ENCODE data around the gene SOBP. TPM values are rescaled to one million over a fixed set of nuclear protein-coding genes. Genes with fewer than 3 reads are reported as not detected.
A peak's percentile ranks its signal among the peaks of the same experiment; 100 is the strongest.
"Not testable (repeated sequence)": the region's sequence is repeated elsewhere in the genome, so short reads cannot be mapped to it uniquely, and the experiment has no call there.

SOBP gene
- total RNA-seq, 3 donors from 2014 or later, result 5.6 to 8.2 (median 7.0) TPM

- TF ChIP-seq CTCF (IDR thresholded peaks at IDR 0.05) (no peak), POLR2AphosphoS5 (IDR thresholded peaks at IDR 0.05) (peak in 2 of 3 donors; percentile 67 to 74), POLR2A (IDR thresholded peaks at IDR 0.05) (peak; percentile 32)
- Histone ChIP-seq H3K9me3 (no peaks in the 10 kb centered on the region), H3K27ac (peak within 1 kb of the TSS; percentile 82 to 95), H3K27me3 (no peaks in the 10 kb centered on the region), H3K36me3 (no peaks in the 10 kb centered on the region), H3K4me1 (peaks cover 0 to 3% of the 10 kb centered on the region in 2 donors), H3K4me3 (peak within 1 kb of the TSS; percentile 78 to 83 (median 80))
- peak; percentile 94 to 97 for DNase-seq (ENCODE audit: low spot score in 2 of 2)
- intact Hi-C loops (cut with DNase I; ENCODE audit: low total_unique reads), result no loop called here
Measured at GRCh38 chr6:107459283-107460082, 30.4 kb upstream of the SOBP start, which contains the start of gene PDSS2. PDSS2 (minus strand) TSS chr6:107459564; CDS start chr6:107459285, 279 bp downstream.

- intact Hi-C loops (cut with DNase I; ENCODE audit: low total_unique reads), result no loop called here
- H3K27ac ChIP-seq, result peak overlapping the region; percentile 82 to 95
- no peaks in the 10 kb centered on the region for H3K9me3 ChIP-seq
- peak overlapping the region; percentile 78 to 83 (median 80) for H3K4me3 ChIP-seq
- no peaks in the 10 kb centered on the region for H3K36me3 ChIP-seq
- H3K4me1 ChIP-seq, result peaks cover 0 to 3% of the 10 kb centered on the region in 2 donors
- DNase-seq (ENCODE audit: low spot score in 2 of 2), result no peak
- no peaks in the 10 kb centered on the region for H3K27me3 ChIP-seq
- no peak for TF ChIP-seq CTCF (IDR thresholded peaks at IDR 0.05)
- no peak for TF ChIP-seq POLR2A (IDR thresholded peaks at IDR 0.05)
- TF ChIP-seq POLR2AphosphoS5 (IDR thresholded peaks at IDR 0.05), result no peak
Measured at GRCh38 chr6:107460083-107460631, 29.8 kb upstream of the SOBP start.

- Histone ChIP-seq H3K36me3 (no peaks in the 10 kb centered on the region), H3K4me1 (no peaks in the 10 kb centered on the region), H3K4me3 (no peak overlapping the region), H3K27me3 (no peaks in the 10 kb centered on the region), H3K9me3 (no peaks in the 10 kb centered on the region), H3K27ac (no peak overlapping the region)
- TF ChIP-seq POLR2A (IDR thresholded peaks at IDR 0.05) (no peak), CTCF (IDR thresholded peaks at IDR 0.05) (no peak), POLR2AphosphoS5 (IDR thresholded peaks at IDR 0.05) (no peak)
- intact Hi-C loops (cut with DNase I; ENCODE audit: low total_unique reads), result no loop called here
- DNase-seq (ENCODE audit: low spot score in 2 of 2), result no peak
Measured at GRCh38 chr6:107466062-107466461, 23.9 kb upstream of the SOBP start.

- Histone ChIP-seq H3K27ac (no peak overlapping the region), H3K4me3 (no peak overlapping the region), H3K9me3 (no peaks in the 10 kb centered on the region), H3K27me3 (no peaks in the 10 kb centered on the region), H3K4me1 (no peaks in the 10 kb centered on the region), H3K36me3 (no peaks in the 10 kb centered on the region)
- intact Hi-C loops (cut with DNase I; ENCODE audit: low total_unique reads), result no loop called here
- no peak for TF ChIP-seq POLR2A (IDR thresholded peaks at IDR 0.05)
- no peak for TF ChIP-seq CTCF (IDR thresholded peaks at IDR 0.05)
- no peak for TF ChIP-seq POLR2AphosphoS5 (IDR thresholded peaks at IDR 0.05)
- no peak for DNase-seq (ENCODE audit: low spot score in 2 of 2)
Measured at GRCh38 chr6:107470364-107470763, 19.6 kb upstream of the SOBP start.

GRCh38 chr6:107473660-107474059 lies 16.3 kb upstream of the SOBP start:
- Histone ChIP-seq H3K36me3 (no peaks in the 10 kb centered on the region), H3K4me3 (no peak overlapping the region), H3K27me3 (no peaks in the 10 kb centered on the region), H3K4me1 (no peaks in the 10 kb centered on the region), H3K27ac (no peak overlapping the region), H3K9me3 (no peaks in the 10 kb centered on the region)
- TF ChIP-seq POLR2A (IDR thresholded peaks at IDR 0.05) (no peak), POLR2AphosphoS5 (IDR thresholded peaks at IDR 0.05) (no peak), CTCF (IDR thresholded peaks at IDR 0.05) (no peak)
- intact Hi-C loops (cut with DNase I; ENCODE audit: low total_unique reads), result no loop called here
- no peak for DNase-seq (ENCODE audit: low spot score in 2 of 2)

GRCh38 chr6:107475360-107475759 lies 14.6 kb upstream of the SOBP start:
- DNase-seq (ENCODE audit: low spot score in 2 of 2); H3K4me1 ChIP-seq; intact Hi-C loops (cut with DNase I; ENCODE audit: low total_unique reads); H3K4me3 ChIP-seq; H3K27ac ChIP-seq; H3K27me3 ChIP-seq; H3K36me3 ChIP-seq; H3K9me3 ChIP-seq: not testable (repeated sequence)

- DNase-seq (ENCODE audit: low spot score in 2 of 2); H3K9me3 ChIP-seq; H3K27me3 ChIP-seq; H3K36me3 ChIP-seq; H3K27ac ChIP-seq; H3K4me3 ChIP-seq; H3K4me1 ChIP-seq; intact Hi-C loops (cut with DNase I; ENCODE audit: low total_unique reads): not testable (repeated sequence)
Measured at GRCh38 chr6:107475826-107476225, 14.1 kb upstream of the SOBP start.

All from breast epithelium (tissue), 4 donors.